Kidney epithelial cell (primary cell): ENCODE results near the gene ST3GAL4. TPM values are rescaled to one million over a fixed set of nuclear protein-coding genes. Genes with fewer than 3 reads are reported as not detected.

ENCODE experiments used
- DNase-seq: peaks from one replicate; pipeline ENCODE4 v3.0.0-alpha.2; 2010; ENCODE audit warnings: low read depth
- H3K27me3 ChIP-seq: 2 replicates; pipeline ENCODE4 v1.6.0; 2011; ENCODE audit warnings: low read length; ENCODE audit not compliant: control insufficient read depth, insufficient read depth
- H3K36me3 ChIP-seq: 2 replicates; pipeline ENCODE4 v1.5.1; 2011; ENCODE audit warnings: low read length; ENCODE audit not compliant: control insufficient read depth, insufficient read depth
- H3K4me3 ChIP-seq: 2 replicates; pipeline ENCODE4 v1.5.1; 2011; ENCODE audit warnings: low read depth, mild to moderate bottlenecking, control low read depth, low read length
- CTCF ChIP-seq: IDR thresholded peaks from 2 replicates; pipeline ENCODE4 v1.5.1; 2011; ENCODE audit warnings: mild to moderate bottlenecking, moderate library complexity, low read length, control low read depth, inconsistent platforms; ENCODE audit not compliant: insufficient read depth, poor library complexity, severe bottlenecking
- total RNA-seq: library from RNA; depleted of rRNA; stranded (reverse); fragments of >200 nt; gene quantifications from 2 replicates; pipeline ENCODE4 v1.2.3, GENCODE V29; 2015

ST3GAL4 gene
- total RNA-seq, 1 donor from 2014 or later, result 12.7 TPM

DNA sequence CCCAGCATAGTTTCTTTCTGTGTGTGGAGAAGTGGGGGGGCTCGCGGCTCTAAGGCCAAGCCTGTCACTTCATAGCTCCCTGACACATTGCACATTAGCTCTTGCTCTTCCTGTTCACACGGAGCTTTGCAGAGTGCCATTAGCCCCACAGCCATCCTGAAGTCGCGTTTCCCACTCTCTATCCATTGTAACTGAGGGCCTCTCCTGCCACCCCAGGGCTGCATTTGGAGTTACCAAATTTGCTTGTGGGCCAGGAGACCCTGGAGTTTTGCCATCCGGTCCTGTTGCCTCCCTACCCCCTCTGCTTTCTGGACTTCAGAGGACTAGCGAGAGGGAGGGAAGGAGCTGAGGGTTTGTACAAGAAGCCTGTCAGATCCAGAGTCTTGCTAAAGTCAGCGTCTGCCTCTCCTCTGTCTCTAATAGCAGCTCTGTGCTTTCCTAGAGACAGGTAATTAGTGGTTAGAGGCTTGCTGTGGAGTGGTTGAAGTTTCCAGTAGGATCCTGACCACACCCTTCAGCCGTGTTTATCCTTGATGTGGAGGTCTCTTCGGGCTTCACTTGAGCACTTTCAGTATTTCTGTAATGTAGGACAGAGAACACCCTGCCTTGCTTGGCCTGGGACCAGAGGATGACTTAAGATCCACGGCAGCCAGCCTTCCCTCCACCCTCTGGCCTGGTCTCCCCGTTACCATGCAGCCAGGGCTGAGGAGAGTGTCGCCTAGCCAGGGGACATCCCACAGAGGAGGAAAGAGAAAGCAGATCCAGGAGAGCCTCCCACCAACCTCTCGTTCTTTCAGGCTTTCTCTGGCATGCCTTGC lies 37.5 kb upstream of the ST3GAL4 start:
- no peaks in the 10 kb centered on the region for H3K36me3 ChIP-seq
- no peaks in the 10 kb centered on the region for H3K27me3 ChIP-seq
- no peak for DNase-seq
- TF ChIP-seq CTCF, result no peak
- H3K4me3 ChIP-seq, result no peak overlapping the region

- no peak overlapping the region for H3K4me3 ChIP-seq
- DNase-seq, result no peak
- H3K36me3 ChIP-seq, result no peaks in the 10 kb centered on the region
- no peaks in the 10 kb centered on the region for H3K27me3 ChIP-seq
- no peak for TF ChIP-seq CTCF
These were observed 36.7 kb upstream of the ST3GAL4 start for GRCh38 chr11:126318574-126319373.

DNA sequence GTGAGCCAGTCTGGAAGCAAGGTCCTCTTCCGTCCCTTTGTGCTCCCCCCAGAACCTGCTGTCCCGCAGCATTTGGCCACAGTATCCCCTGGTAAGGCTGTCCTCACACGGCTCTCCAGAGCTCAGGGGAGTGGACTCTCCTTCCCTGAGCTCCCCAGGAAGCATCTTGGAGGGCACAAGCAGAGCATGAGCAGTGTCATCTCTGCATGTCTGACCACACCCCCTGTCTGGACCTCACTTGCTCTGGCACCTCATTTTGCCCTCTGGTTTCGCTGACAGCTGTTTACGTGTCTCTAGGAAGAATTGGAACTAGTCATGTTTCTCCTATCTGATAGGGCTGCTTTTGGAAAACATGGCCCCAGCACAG lies 36.1 kb upstream of the ST3GAL4 start:
- DNase-seq, result no peak
- TF ChIP-seq CTCF, result no peak
- H3K36me3 ChIP-seq, result no peaks in the 10 kb centered on the region

DNA sequence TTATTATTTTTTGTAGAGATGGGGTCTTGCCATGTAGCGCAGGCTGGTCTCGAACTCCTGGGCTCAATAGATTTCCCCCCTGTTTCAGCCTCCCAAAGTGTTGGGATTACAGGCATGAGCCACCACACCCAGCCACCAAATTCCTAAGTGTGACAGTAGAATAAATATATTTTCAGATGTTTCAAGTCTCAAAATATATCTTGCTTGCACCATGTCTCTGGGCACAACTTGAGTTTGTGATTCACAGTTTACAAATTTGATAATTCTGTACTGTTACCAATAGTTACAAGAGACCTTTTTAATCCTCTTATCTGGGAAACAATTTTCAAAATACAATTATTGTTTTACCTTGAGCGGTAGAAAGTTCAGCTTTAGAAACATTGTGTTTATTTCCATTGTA lies 32.5 kb upstream of the ST3GAL4 start:
- H3K36me3 ChIP-seq, result no peaks in the 10 kb centered on the region
- H3K4me3 ChIP-seq, result no peak overlapping the region
- no peaks in the 10 kb centered on the region for H3K27me3 ChIP-seq
- TF ChIP-seq CTCF, result no peak
- no peak for DNase-seq

More for the DNA sequence above, 36.1 kb upstream of the ST3GAL4 start:
- H3K27me3 ChIP-seq, result no peaks in the 10 kb centered on the region
- no peak overlapping the region for H3K4me3 ChIP-seq

DNA sequence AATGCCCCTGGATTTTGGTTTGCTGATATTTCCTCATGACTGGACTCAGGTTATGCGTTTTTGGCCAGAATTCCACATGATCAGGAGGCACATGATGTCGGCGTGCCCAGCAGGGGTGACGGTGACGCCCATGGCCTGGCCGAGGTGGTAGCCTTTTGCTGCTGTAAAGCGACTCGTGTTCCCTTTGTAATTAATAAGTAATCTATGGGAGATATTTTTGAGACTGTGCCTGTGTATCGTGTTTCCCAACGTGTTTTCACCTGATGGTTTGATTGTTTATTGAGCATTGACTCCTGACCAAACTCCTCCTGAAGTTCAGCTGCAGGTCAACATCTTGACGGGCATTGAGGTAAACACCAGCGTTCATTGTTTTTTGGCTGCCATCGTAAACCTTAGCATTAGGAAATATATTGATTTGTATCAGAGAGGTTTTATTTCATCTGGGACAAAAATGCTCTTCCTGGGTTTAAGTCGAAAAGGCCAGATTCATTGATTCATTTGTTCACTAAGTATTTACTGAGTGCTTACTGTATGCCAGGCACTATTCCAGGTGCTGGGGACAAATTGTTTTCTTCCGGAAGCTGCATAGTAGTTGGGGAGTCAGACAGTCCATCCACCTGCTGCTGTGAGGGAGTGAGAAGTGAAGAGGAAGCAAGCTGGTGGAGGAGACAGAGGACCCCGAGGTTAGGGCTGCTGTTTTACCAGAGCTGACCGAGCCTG lies 28.0 kb upstream of the ST3GAL4 start:
- DNase-seq, result no peak
- Histone ChIP-seq H3K27me3 (no peaks in the 10 kb centered on the region), H3K36me3 (no peaks in the 10 kb centered on the region), H3K4me3 (no peak overlapping the region)
- TF ChIP-seq CTCF, result no peak
